PC-9 (cell line): ENCODE data around the gene PAM. TPM values are rescaled to one million over a fixed set of nuclear protein-coding genes. Genes with fewer than 3 reads are reported as not detected.

Experiments
- BruUV-seq: library from RNA; stranded (reverse); fragments of 400-500 nt; replicated peaks from 2 replicates; lab custom pipeline; 2021; lab: Mats Ljungman, UMichigan
- CTCF ChIA-PET: fragments of 300-600 bp; sonication (Branson Sonifier 250); formaldehyde crosslinking; loops from one replicate; lab custom pipeline; 2022; ENCODE audit warnings: antibody characterized with exemption; lab: Charles Lee
- POLR2A ChIA-PET: fragments of 300-600 bp; sonication (Branson Sonifier 250); formaldehyde crosslinking; loops from one replicate; lab custom pipeline; 2022; ENCODE audit warnings: antibody characterized with exemption; ENCODE audit not compliant: unreplicated experiment; lab: Charles Lee
- DNase-seq, 2 experiments: peaks; one replicate each; pipeline versions ENCODE4 v3.0.0 to v3.0.0-alpha.2; 2015 to 2022; ENCODE audit warnings: mixed read lengths in 1 of 2
- H2AFZ ChIP-seq: fragments of 200-600 bp; sonication (generic); 2 replicates; pipeline ENCODE4 v1.8.1; 2017; ENCODE audit warnings: antibody characterized with exemption
- H3F3A ChIP-seq: fragments of 200-600 bp; sonication (generic); 2 replicates; pipeline ENCODE4 v1.8.1; 2017; ENCODE audit warnings: antibody characterized with exemption, mild to moderate bottlenecking, low read depth; ENCODE audit not compliant: insufficient read depth
- H3K27ac ChIP-seq: fragments of 200-600 bp; sonication (generic); 2 replicates; pipeline ENCODE4 v1.6.1; 2016; ENCODE audit warnings: mixed run types
- H3K27me3 ChIP-seq: fragments of 200-600 bp; sonication (generic); 2 replicates; pipeline ENCODE4 v1.6.1; 2016; ENCODE audit warnings: low read depth, mixed run types; ENCODE audit not compliant: insufficient read depth
- H3K36me3 ChIP-seq: fragments of 200-600 bp; sonication (generic); 2 replicates; pipeline ENCODE4 v1.6.1; 2016; ENCODE audit warnings: low read depth, mixed run types
- H3K4me1 ChIP-seq: fragments of 200-600 bp; sonication (generic); replicated peaks from 2 replicates; pipeline ENCODE4 v1.6.1; 2016; ENCODE audit warnings: mixed run types; ENCODE audit not compliant: insufficient read depth
- H3K4me2 ChIP-seq: fragments of 200-600 bp; sonication (generic); 2 replicates; pipeline ENCODE4 v1.6.1; 2017; ENCODE audit warnings: mixed run types
- H3K4me3 ChIP-seq: fragments of 200-600 bp; sonication (generic); 2 replicates; pipeline ENCODE4 v1.6.1; 2016; ENCODE audit warnings: mixed run types
- H3K79me2 ChIP-seq: fragments of 200-600 bp; sonication (generic); 2 replicates; pipeline ENCODE4 v1.6.1; 2017; ENCODE audit warnings: low read depth, mixed run types
- H3K9me2 ChIP-seq: fragments of 200-600 bp; sonication (generic); 2 replicates; pipeline ENCODE4 v1.8.1; 2017; ENCODE audit warnings: mild to moderate bottlenecking; ENCODE audit not compliant: insufficient read depth
- H3K9me3 ChIP-seq: fragments of 200-600 bp; sonication (generic); 2 replicates; pipeline ENCODE4 v1.8.1; 2016; ENCODE audit warnings: low read depth; ENCODE audit not compliant: insufficient read depth
- H4K20me1 ChIP-seq: fragments of 200-600 bp; sonication (generic); 2 replicates; pipeline ENCODE4 v1.8.1; 2017; ENCODE audit not compliant: insufficient read depth
- CTCF ChIP-seq: fragments of 200-600 bp; sonication (generic); conservative IDR thresholded peaks from 2 replicates; pipeline ENCODE4 v1.6.1; 2017; ENCODE audit warnings: mixed run types, antibody characterized with exemption, mild to moderate bottlenecking, moderate library complexity
- EZH2 ChIP-seq: fragments of 200-600 bp; sonication (generic); IDR thresholded peaks from 2 replicates; pipeline ENCODE4 v1.8.0; 2017; ENCODE audit warnings: antibody characterized with exemption, low read depth
- intact Hi-C: fragments of 100-400 bp; cut with micrococcal nuclease; formaldehyde crosslinking; loops from one replicate; pipeline ENCODE4 v1.10.0; 2022; ENCODE audit not compliant: unreplicated experiment
- total RNA-seq: library from RNA; stranded (reverse); gene quantifications from 2 replicates; pipeline ENCODE4 v1.2.3, GENCODE V29; 2021

The PAM gene
- total RNA-seq, 1 experiment from 2014 or later = 88.4 TPM

GRCh38 chr5:102789469-102789868, 34.4 kb downstream of the PAM start:
- H3K4me1 ChIP-seq = no peaks in the 10 kb centered on the region
- no peak for DNase-seq
- ChIA-PET CTCF (no interaction called here), POLR2A (interaction anchor here (0.7 kb wide), 1 partner anchor 33 kb away, joined by 6 read pairs; no protein-coding TSS in a partner anchor)
- H3K9me2 ChIP-seq = no peaks in the 10 kb centered on the region
- no peak overlapping the region for H3K4me2 ChIP-seq
- no peak overlapping the region for H3K27ac ChIP-seq
- H4K20me1 ChIP-seq = 0 out of 2 replicates have a peak, but pooled peaks cover 5% of the 10 kb centered on the region
- no peaks in the 10 kb centered on the region for H3F3A ChIP-seq
- no peak overlapping the region for H3K4me3 ChIP-seq
- BruUV-seq = no TSS peak
- H2AFZ ChIP-seq = no peak overlapping the region
- no peaks in the 10 kb centered on the region for H3K27me3 ChIP-seq
- no peaks in the 10 kb centered on the region for H3K9me3 ChIP-seq
- H3K79me2 ChIP-seq = no peaks in the 10 kb centered on the region
- no peaks in the 10 kb centered on the region for H3K36me3 ChIP-seq
- TF ChIP-seq CTCF = no peak
- intact Hi-C loops = loop anchor here (10.0 kb wide), 2 partner anchors 105 to 185 kb away; no protein-coding TSS in a partner anchor

GRCh38 chr5:102790748-102791147, 35.6 kb downstream of the PAM start:
- no peak for TF ChIP-seq EZH2
- TF ChIP-seq CTCF = no peak
- H3K4me3 ChIP-seq = no peak overlapping the region
- DNase-seq = no peak
- intact Hi-C loops = no loop called here
- H3K79me2 ChIP-seq = no peaks in the 10 kb centered on the region
- no peaks in the 10 kb centered on the region for H3F3A ChIP-seq
- POLR2A ChIA-PET = interaction anchor here (0.6 kb wide), 1 partner anchor 72 kb away, joined by 6 read pairs; no protein-coding TSS in a partner anchor
- H3K27ac ChIP-seq = no peak overlapping the region
- no peaks in the 10 kb centered on the region for H3K9me3 ChIP-seq
- no peaks in the 10 kb centered on the region for H3K9me2 ChIP-seq
- BruUV-seq = no TSS peak
- H3K36me3 ChIP-seq = no peaks in the 10 kb centered on the region
- no peak overlapping the region for H3K4me2 ChIP-seq
- 0 out of 2 replicates have a peak, but pooled peaks cover 5% of the 10 kb centered on the region for H4K20me1 ChIP-seq
- CTCF ChIA-PET = no interaction called here
- H2AFZ ChIP-seq = no peak overlapping the region
- H3K4me1 ChIP-seq = no peaks in the 10 kb centered on the region
- no peaks in the 10 kb centered on the region for H3K27me3 ChIP-seq

- Histone ChIP-seq H3K79me2 (no peaks in the 10 kb centered on the region), H3K9me3 (no peaks in the 10 kb centered on the region), H4K20me1 (0 out of 2 replicates have a peak, but pooled peaks cover 5% of the 10 kb centered on the region), H3K4me1 (no peaks in the 10 kb centered on the region), H3K36me3 (no peaks in the 10 kb centered on the region), H3F3A (no peaks in the 10 kb centered on the region), H3K27ac (no peak overlapping the region), H3K27me3 (no peaks in the 10 kb centered on the region), H2AFZ (no peak overlapping the region), H3K4me3 (no peak overlapping the region), H3K9me2 (no peaks in the 10 kb centered on the region), H3K4me2 (no peak overlapping the region)
- intact Hi-C loops = no loop called here
- ChIA-PET POLR2A (no interaction called here), CTCF (no interaction called here)
- no peak for DNase-seq
- TF ChIP-seq CTCF (no peak; the same call in 1 of the 2 replicates), EZH2 (no peak)
- BruUV-seq = no TSS peak
These were observed 37.6 kb downstream of the PAM start for GRCh38 chr5:102792705-102793104.
